A673 (cell line): ENCODE data around the gene DAB2IP. TPM values are rescaled to one million over a fixed set of nuclear protein-coding genes. Genes with fewer than 3 reads are reported as not detected.

ENCODE experiments used
- BruUV-seq: library from RNA; stranded (reverse); fragments of 400-500 nt; replicated peaks from 2 replicates; lab custom pipeline; 2021; lab: Mats Ljungman, UMichigan
- CTCF ChIA-PET: fragments of 300-600 bp; sonication (Branson Sonifier 250); formaldehyde crosslinking; loops from one replicate; lab custom pipeline; 2022; ENCODE audit warnings: antibody characterized with exemption; lab: Charles Lee
- POLR2A ChIA-PET: fragments of 300-600 bp; sonication (Branson Sonifier 250); formaldehyde crosslinking; loops from one replicate; lab custom pipeline; 2022; ENCODE audit warnings: antibody characterized with exemption; ENCODE audit not compliant: low non-redundant PET; lab: Charles Lee
- DNase-seq: peaks from one replicate; pipeline ENCODE4 v3.0.0-alpha.2; 2015; ENCODE audit warnings: low spot score
- H3K27ac ChIP-seq: fragments of 200-600 bp; sonication (generic); 2 replicates; pipeline ENCODE4 v1.5.1; 2016; ENCODE audit warnings: mixed run types, low read depth, mild to moderate bottlenecking, mixed read lengths, antibody characterized with exemption, low read length; ENCODE audit not compliant: poor library complexity, severe bottlenecking
- H3K27me3 ChIP-seq: fragments of 200-600 bp; sonication (generic); replicated peaks from 2 replicates; pipeline ENCODE4 v1.6.1; 2017; ENCODE audit warnings: mixed run types, low read depth, mild to moderate bottlenecking, mixed read lengths, antibody characterized with exemption, low read length; ENCODE audit not compliant: insufficient read depth, poor library complexity
- H3K36me3 ChIP-seq: fragments of 200-600 bp; sonication (generic); 2 replicates; pipeline ENCODE4 v1.6.1; 2016; ENCODE audit warnings: mixed run types, mild to moderate bottlenecking, mixed read lengths, antibody characterized with exemption, low read length; ENCODE audit not compliant: insufficient read depth, poor library complexity, severe bottlenecking
- H3K4me1 ChIP-seq: fragments of 200-600 bp; sonication (generic); 2 replicates; pipeline ENCODE4 v1.6.1; 2017; ENCODE audit warnings: mixed run types, mild to moderate bottlenecking, mixed read lengths, antibody characterized with exemption, low read length; ENCODE audit not compliant: insufficient read depth, poor library complexity, severe bottlenecking
- H3K4me3 ChIP-seq: fragments of 200-600 bp; sonication (generic); 2 replicates; pipeline ENCODE4 v1.5.1; 2016; ENCODE audit warnings: low read depth, mixed run types, mild to moderate bottlenecking, mixed read lengths, low read length; ENCODE audit not compliant: poor library complexity, severe bottlenecking
- H3K9me3 ChIP-seq: fragments of 200-600 bp; sonication (generic); 2 replicates; pipeline ENCODE4 v1.6.1; 2016; ENCODE audit warnings: mixed run types, low read depth, mild to moderate bottlenecking, mixed read lengths, antibody characterized with exemption, low read length; ENCODE audit not compliant: poor library complexity, severe bottlenecking
- EZH2 ChIP-seq: fragments of 200-600 bp; sonication (generic); IDR thresholded peaks from 2 replicates; pipeline ENCODE4 v1.6.1; 2017; ENCODE audit warnings: borderline replicate concordance, low read depth, mild to moderate bottlenecking, mixed read lengths, antibody characterized with exemption, low read length; ENCODE audit not compliant: poor library complexity, severe bottlenecking
- intact Hi-C: fragments of 100-400 bp; cut with micrococcal nuclease; formaldehyde crosslinking; loops from one replicate; pipeline ENCODE4 v1.10.0; 2022; ENCODE audit not compliant: unreplicated experiment
- total RNA-seq: library from RNA; stranded (reverse); gene quantifications from 2 replicates; pipeline ENCODE4 v1.2.3, GENCODE V29; 2021
- TF ChIP-seq, protein P1 (sequence below): fragments of 300-800, 200-600 bp; sonication (generic); conservative IDR thresholded peaks from 2 replicates; pipeline ENCODE4 v1.5.1; 2017; ENCODE audit warnings: low read depth, mild to moderate bottlenecking, antibody characterized with exemption, low read length, moderate library complexity, mixed read lengths

The DAB2IP gene
- total RNA-seq, 1 experiment from 2014 or later, result 34.5 TPM

DNA sequence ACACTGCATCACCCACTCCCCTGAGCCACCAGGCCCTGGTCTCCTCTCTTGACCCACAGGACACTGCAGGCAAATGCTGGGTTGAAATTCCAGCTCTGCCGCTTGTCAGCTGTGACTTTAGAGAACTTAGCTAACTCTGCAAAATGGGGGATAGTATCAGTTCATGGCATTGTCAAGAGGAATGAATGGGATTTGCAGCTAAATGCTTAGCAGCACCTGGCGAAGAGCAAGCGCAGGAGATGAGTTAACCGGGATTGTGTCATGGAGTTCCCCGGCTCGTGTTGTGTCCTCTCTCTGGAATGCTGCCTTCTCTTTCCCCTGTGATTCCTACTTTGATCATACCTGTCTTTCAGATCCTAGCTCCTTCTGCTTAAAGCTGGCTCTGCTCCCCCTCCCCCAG is 67.1 kb downstream of the DAB2IP start:
- Histone ChIP-seq H3K27ac (no peak overlapping the region), H3K4me1 (no peaks in the 10 kb centered on the region), H3K36me3 (no peaks in the 10 kb centered on the region), H3K9me3 (no peaks in the 10 kb centered on the region), H3K27me3 (no peaks in the 10 kb centered on the region), H3K4me3 (no peak overlapping the region)
- CTCF ChIA-PET, result interaction anchor here (0.6 kb wide), 1 partner anchor 168 kb away, joined by 3 read pairs; no protein-coding TSS in a partner anchor
- POLR2A ChIA-PET, result no interaction called here
- no TSS peak for BruUV-seq
- intact Hi-C loops, result no loop called here
- no peak for TF ChIP-seq EZH2
- TF ChIP-seq, protein P1, sequence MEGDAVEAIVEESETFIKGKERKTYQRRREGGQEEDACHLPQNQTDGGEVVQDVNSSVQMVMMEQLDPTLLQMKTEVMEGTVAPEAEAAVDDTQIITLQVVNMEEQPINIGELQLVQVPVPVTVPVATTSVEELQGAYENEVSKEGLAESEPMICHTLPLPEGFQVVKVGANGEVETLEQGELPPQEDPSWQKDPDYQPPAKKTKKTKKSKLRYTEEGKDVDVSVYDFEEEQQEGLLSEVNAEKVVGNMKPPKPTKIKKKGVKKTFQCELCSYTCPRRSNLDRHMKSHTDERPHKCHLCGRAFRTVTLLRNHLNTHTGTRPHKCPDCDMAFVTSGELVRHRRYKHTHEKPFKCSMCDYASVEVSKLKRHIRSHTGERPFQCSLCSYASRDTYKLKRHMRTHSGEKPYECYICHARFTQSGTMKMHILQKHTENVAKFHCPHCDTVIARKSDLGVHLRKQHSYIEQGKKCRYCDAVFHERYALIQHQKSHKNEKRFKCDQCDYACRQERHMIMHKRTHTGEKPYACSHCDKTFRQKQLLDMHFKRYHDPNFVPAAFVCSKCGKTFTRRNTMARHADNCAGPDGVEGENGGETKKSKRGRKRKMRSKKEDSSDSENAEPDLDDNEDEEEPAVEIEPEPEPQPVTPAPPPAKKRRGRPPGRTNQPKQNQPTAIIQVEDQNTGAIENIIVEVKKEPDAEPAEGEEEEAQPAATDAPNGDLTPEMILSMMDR, result no peak
- DNase-seq, result no peak

DNA sequence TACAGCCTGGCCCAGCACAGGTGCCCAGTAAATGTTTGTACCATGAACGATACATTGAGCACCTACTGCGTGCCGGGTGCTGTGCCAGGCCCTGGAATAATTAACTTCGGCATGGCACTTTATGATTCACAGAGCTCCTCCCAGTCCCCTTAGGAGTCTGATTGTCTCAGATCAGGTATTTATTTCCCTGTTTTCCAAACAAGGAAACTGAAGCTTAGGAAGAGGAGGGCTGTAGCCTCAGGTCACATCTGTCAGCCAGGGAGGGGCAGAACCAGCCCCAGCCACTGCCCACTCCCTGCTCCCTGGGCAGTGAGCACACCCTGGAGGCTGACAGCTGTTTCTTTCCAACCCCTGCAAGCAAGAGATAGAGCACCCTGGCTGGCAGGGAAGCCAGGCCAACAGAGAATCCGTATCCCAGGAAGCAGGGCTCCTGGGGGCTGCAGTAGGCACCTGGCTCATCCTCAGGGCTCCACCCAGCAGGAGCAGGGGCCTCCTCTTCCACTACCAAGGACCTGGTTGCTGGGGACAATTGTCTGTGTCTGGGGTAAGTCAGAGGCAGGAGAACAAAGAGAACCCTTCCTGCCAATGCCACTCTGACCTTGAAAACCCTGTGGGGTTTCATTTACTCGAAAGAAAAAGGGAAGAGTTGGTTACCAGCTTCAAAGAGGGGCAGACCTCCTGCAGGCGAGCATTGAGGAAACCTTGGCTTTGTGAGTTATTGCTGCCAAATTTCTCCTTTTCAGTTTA is 69.0 kb downstream of the DAB2IP start:
- no peak for DNase-seq
- no peaks in the 10 kb centered on the region for H3K9me3 ChIP-seq
- no peaks in the 10 kb centered on the region for H3K27me3 ChIP-seq
- no peaks in the 10 kb centered on the region for H3K36me3 ChIP-seq
- CTCF ChIA-PET, result no interaction called here
- H3K4me3 ChIP-seq, result no peak overlapping the region
- BruUV-seq, result no TSS peak
- intact Hi-C loops, result no loop called here
- no peaks in the 10 kb centered on the region for H3K4me1 ChIP-seq
- TF ChIP-seq, protein P1, result no peak
- no peak for TF ChIP-seq EZH2
- POLR2A ChIA-PET, result no interaction called here
- no peak overlapping the region for H3K27ac ChIP-seq

DNA sequence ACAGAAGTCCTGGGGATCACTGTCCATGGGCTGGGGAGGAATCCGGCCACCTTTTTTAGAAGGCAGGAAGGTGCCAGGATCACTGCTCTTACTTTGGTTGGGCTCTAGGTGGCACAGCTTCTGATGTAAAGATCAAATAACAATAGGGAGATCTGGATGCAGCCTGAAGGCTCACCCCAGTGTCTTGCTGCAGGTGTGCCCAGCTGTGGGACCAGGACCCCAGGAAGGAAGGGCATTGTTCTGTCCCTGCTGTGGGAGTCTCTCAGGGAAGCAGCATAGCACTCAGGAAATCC is 69.6 kb downstream of the DAB2IP start:
- no peak overlapping the region for H3K4me3 ChIP-seq
- intact Hi-C loops, result no loop called here
- POLR2A ChIA-PET, result no interaction called here
- H3K9me3 ChIP-seq, result no peaks in the 10 kb centered on the region
- no peaks in the 10 kb centered on the region for H3K36me3 ChIP-seq
- BruUV-seq, result no TSS peak
- no peak for TF ChIP-seq EZH2
- TF ChIP-seq, protein P1, result 0 out of 2 replicates have a peak, but pooled peaks have one; percentile 19
- H3K4me1 ChIP-seq, result no peaks in the 10 kb centered on the region
- H3K27me3 ChIP-seq, result no peaks in the 10 kb centered on the region
- DNase-seq, result no peak
- CTCF ChIA-PET, result no interaction called here
- H3K27ac ChIP-seq, result no peak overlapping the region
